Activated naive CD8-positive, alpha-beta T cell (primary cell): ENCODE results near the gene ZCCHC10.
"Not testable (repeated sequence)": the region's sequence is repeated elsewhere in the genome, so short reads cannot be mapped to it uniquely, and the experiment has no call there.

Source experiments
- H3K27ac Mint-ChIP-seq: one replicate; pipeline ENCODE4 v1.8.0; 2021; ENCODE audit warnings: mixed read lengths
- H3K27me3 Mint-ChIP-seq: one replicate; pipeline ENCODE4 v1.8.0; 2021; ENCODE audit warnings: mixed read lengths
- H3K36me3 Mint-ChIP-seq: one replicate; pipeline ENCODE4 v1.8.0; 2021; ENCODE audit warnings: mixed read lengths
- H3K4me1 Mint-ChIP-seq: one replicate; pipeline ENCODE4 v1.8.0; 2021; ENCODE audit warnings: low read depth, mixed read lengths
- H3K4me3 Mint-ChIP-seq: one replicate; pipeline ENCODE4 v1.8.0; 2021; ENCODE audit warnings: mild to moderate bottlenecking, mixed read lengths
- H3K9me3 Mint-ChIP-seq: one replicate; pipeline ENCODE4 v1.8.0; 2021; ENCODE audit warnings: low read depth, mixed read lengths

Gene ZCCHC10

DNA sequence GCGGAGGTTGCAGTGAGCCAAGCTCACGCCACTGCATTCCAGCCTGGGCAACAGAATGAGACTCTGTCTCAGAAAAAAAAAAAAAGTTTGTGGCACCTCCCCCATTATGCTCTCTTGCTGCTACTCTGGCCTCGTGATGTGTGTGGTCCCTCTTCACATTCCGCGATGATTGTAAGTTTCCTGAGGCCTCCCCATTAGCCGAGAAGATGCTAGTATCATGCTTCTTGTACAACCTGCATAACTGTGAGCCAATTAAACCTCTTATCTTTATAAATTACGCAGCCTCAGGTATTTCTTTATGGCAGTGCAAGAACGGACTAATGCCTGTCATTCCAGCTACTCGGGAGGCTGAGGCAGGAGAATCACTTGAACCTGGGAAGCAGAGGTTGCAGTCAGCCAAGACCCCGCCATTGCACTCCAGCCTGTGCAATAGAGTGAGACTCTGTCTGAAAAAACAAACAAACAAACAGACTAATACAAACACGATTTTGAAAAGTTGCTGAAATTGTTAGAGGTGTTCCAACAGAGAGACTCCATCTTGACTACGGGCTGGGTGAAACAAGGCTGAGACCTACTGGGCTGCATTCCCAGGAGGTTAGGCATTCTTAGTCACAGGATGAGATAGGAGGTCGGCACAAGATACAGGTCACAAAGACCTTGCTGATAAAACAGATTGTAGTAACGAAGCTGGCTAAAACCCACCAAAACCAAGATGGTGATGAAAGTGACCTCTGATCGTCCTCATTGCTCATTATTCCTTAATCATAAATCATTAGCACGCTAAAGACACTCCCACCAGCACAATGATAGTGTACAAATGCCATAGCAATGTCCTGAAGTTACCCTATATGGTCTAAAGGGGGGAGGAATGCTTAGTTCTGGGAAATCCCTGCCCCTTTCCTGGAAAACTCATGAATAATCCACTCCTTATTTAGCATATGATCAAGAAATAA, 54.6 kb downstream of the ZCCHC10 start:
- Mint-ChIP-seq H3K4me3 (no peak overlapping the region), H3K27ac (no peak overlapping the region), H3K36me3 (peaks cover 2% of the 10 kb centered on the region), H3K9me3 (no peaks in the 10 kb centered on the region), H3K4me1 (no peaks in the 10 kb centered on the region), H3K27me3 (no peaks in the 10 kb centered on the region)

DNA sequence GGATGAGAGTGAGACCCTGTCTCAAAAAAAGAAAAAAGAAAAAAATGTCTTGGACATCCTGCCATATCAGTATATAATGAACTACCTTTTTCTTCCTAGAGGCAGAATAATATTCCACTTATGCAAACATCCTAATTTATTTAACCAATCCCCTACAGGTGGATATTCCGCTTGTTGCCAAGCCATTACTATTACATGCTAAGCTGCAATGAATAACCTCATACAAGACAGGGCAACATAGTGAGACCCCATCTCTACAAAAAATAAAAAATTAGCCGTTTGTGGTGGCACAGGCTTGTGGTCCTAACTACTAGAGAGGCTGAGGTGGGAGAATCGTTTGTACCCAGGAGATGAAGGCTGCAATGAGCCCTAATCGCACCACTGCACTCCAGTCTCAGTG, 61.2 kb downstream of the ZCCHC10 start:
- H3K4me3 Mint-ChIP-seq: no peak overlapping the region
- no peaks in the 10 kb centered on the region for H3K27me3 Mint-ChIP-seq
- H3K36me3 Mint-ChIP-seq: no peaks in the 10 kb centered on the region
- H3K27ac Mint-ChIP-seq: no peak overlapping the region
- peaks cover 23% of the 10 kb centered on the region for H3K4me1 Mint-ChIP-seq
- no peaks in the 10 kb centered on the region for H3K9me3 Mint-ChIP-seq

GRCh38 chr5:132963171-132964104, 62.9 kb downstream of the ZCCHC10 start, which contains the start of gene AFF4:
Gene AFF4, minus strand, starts transcription at chr5:132963634. Its CDS starts 26,445 bp downstream, at chr5:132937189.
- H3K27me3 Mint-ChIP-seq: no peaks in the 10 kb centered on the region
- peak within 1 kb of the TSS; percentile 89 for H3K27ac Mint-ChIP-seq
- peaks cover 2% of the 10 kb centered on the region for H3K36me3 Mint-ChIP-seq
- peaks cover 37% of the 10 kb centered on the region for H3K4me1 Mint-ChIP-seq
- H3K9me3 Mint-ChIP-seq: no peaks in the 10 kb centered on the region
- H3K4me3 Mint-ChIP-seq: peak within 1 kb of the TSS; percentile 91

- peaks cover 44% of the 10 kb centered on the region for H3K4me1 Mint-ChIP-seq
- peaks cover 2% of the 10 kb centered on the region for H3K36me3 Mint-ChIP-seq
- no peaks in the 10 kb centered on the region for H3K9me3 Mint-ChIP-seq
- no peaks in the 10 kb centered on the region for H3K27me3 Mint-ChIP-seq
- H3K27ac Mint-ChIP-seq: peak overlapping the region; percentile 89
- peak overlapping the region; percentile 91 for H3K4me3 Mint-ChIP-seq
Measured at GRCh38 chr5:132962429-132963021, 63.8 kb downstream of the ZCCHC10 start.

GRCh38 chr5:132961887-132962286, 64.5 kb downstream of the ZCCHC10 start:
- no peaks in the 10 kb centered on the region for H3K9me3 Mint-ChIP-seq
- H3K36me3 Mint-ChIP-seq: peaks cover 2% of the 10 kb centered on the region
- peaks cover 44% of the 10 kb centered on the region for H3K4me1 Mint-ChIP-seq
- peak overlapping the region; percentile 91 for H3K4me3 Mint-ChIP-seq
- H3K27me3 Mint-ChIP-seq: no peaks in the 10 kb centered on the region
- peak overlapping the region; percentile 89 for H3K27ac Mint-ChIP-seq

- H3K27ac Mint-ChIP-seq: peak overlapping the region; percentile 89
Measured at GRCh38 chr5:132961123-132961815, 65.1 kb downstream of the ZCCHC10 start.

GRCh38 chr5:132956166-132956799, 70.1 kb downstream of the ZCCHC10 start:
- not testable (repeated sequence) for H3K27me3 Mint-ChIP-seq, H3K9me3 Mint-ChIP-seq, H3K27ac Mint-ChIP-seq, H3K36me3 Mint-ChIP-seq, H3K4me3 Mint-ChIP-seq
- H3K4me1 Mint-ChIP-seq: peaks cover 62% of the 10 kb centered on the region

More at GRCh38 chr5:132961123-132961815, 65.1 kb downstream of the ZCCHC10 start:
- H3K27me3 Mint-ChIP-seq, H3K9me3 Mint-ChIP-seq, H3K36me3 Mint-ChIP-seq: not testable (repeated sequence)
- Mint-ChIP-seq H3K4me1 (peaks cover 46% of the 10 kb centered on the region), H3K4me3 (peak overlapping the region; percentile 91)

- H3K4me1 Mint-ChIP-seq: peaks cover 53% of the 10 kb centered on the region
- H3K27me3 Mint-ChIP-seq: no peaks in the 10 kb centered on the region
- no peaks in the 10 kb centered on the region for H3K9me3 Mint-ChIP-seq
- no peak overlapping the region for H3K27ac Mint-ChIP-seq
- peak overlapping the region; percentile 6 for H3K4me3 Mint-ChIP-seq
- peaks cover 6% of the 10 kb centered on the region for H3K36me3 Mint-ChIP-seq
Measured at GRCh38 chr5:132953710-132954109, 72.6 kb downstream of the ZCCHC10 start.

- no peak overlapping the region for H3K4me3 Mint-ChIP-seq
- H3K36me3 Mint-ChIP-seq: peaks cover 6% of the 10 kb centered on the region
- H3K27ac Mint-ChIP-seq: no peak overlapping the region
- H3K4me1 Mint-ChIP-seq: peaks cover 53% of the 10 kb centered on the region
- H3K9me3 Mint-ChIP-seq: no peaks in the 10 kb centered on the region
- H3K27me3 Mint-ChIP-seq: no peaks in the 10 kb centered on the region
Measured at GRCh38 chr5:132952829-132953228, 73.5 kb downstream of the ZCCHC10 start.

GRCh38 chr5:132951897-132952296, 74.5 kb downstream of the ZCCHC10 start:
- Mint-ChIP-seq H3K4me3 (no peak overlapping the region), H3K9me3 (no peaks in the 10 kb centered on the region), H3K4me1 (peaks cover 55% of the 10 kb centered on the region)

GRCh38 chr5:132949136-132949535, 77.2 kb downstream of the ZCCHC10 start:
- no peaks in the 10 kb centered on the region for H3K9me3 Mint-ChIP-seq
- peak overlapping the region; percentile 16 for H3K27ac Mint-ChIP-seq
- H3K4me3 Mint-ChIP-seq: no peak overlapping the region
- H3K4me1 Mint-ChIP-seq: peaks cover 59% of the 10 kb centered on the region
- H3K36me3 Mint-ChIP-seq: peaks cover 6% of the 10 kb centered on the region
- no peaks in the 10 kb centered on the region for H3K27me3 Mint-ChIP-seq

More at GRCh38 chr5:132951897-132952296, 74.5 kb downstream of the ZCCHC10 start:
- H3K27ac Mint-ChIP-seq: peak overlapping the region; percentile 8
- H3K27me3 Mint-ChIP-seq: no peaks in the 10 kb centered on the region
- H3K36me3 Mint-ChIP-seq: peaks cover 6% of the 10 kb centered on the region

DNA sequence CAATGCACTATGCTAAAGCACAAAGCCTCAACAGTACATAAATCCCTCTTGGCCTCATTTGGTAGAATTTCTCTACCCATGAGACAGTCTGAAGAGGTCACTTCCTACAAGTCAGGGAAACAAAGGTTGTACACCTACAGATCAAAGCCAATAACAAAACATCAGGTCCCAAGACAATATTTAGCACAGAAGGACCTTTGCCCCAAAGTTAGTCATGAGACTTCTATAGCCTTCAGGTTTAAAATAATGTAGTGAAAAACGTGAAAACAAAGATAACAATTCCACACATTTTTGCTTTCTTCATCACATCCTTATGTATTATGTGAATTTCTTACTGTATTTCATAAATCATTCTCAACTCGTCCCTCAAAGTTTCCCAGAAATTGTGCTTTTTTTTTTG, 78.7 kb downstream of the ZCCHC10 start:
- Mint-ChIP-seq H3K9me3 (no peaks in the 10 kb centered on the region), H3K36me3 (peaks cover 2% of the 10 kb centered on the region), H3K4me1 (peaks cover 59% of the 10 kb centered on the region), H3K4me3 (no peak overlapping the region), H3K27ac (peak overlapping the region; percentile 22), H3K27me3 (no peaks in the 10 kb centered on the region)
